ENCODE data around the gene JMY. TPM values are rescaled to one million over a fixed set of nuclear protein-coding genes. Genes with fewer than 3 reads are reported as not detected.

Gene JMY
- total RNA-seq, 1 experiment from 2014 or later: 15.2 TPM

DNA sequence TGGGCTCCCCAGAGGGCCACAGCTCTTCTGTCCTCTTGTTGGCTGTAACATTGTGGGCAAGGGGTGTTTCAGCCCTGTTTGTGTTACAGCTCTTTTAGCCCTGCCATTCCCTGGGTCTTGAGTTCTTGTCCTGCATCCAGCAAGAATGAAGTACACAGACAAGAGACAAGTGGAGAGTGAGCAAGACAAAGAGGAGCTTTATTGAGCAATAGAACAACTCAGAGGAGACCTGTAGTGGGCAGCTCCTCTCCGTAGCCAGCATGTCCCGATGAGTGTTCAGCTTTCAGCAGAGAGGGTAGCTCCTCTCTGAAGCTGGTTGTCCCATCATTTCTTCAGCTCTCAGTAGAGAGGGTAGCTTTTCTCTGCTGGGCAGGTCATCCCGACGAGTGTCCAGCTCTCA is 22.9 kb downstream of the JMY start:
- Mint-ChIP-seq H3K4me1 (peaks cover 53 to 62% of the 10 kb centered on the region in 2 experiments), H3K36me3 (ENCODE audit: insufficient read depth in 1 of 3, low read depth in 3 of 3) (no peaks in the 10 kb centered on the region; a peak in 2 of 7 replicates), H3K27me3 (ENCODE audit: low read depth) (no peaks in the 10 kb centered on the region; the same call in 1 of the 2 replicates), H3K4me3 (no peak overlapping the region), H3K9me3 (no peaks in the 10 kb centered on the region), H3K27ac (peak overlapping the region in 1 of 3 experiments; percentile 49; a peak in 2 of 7 replicates)
- no CpG with 5 or more reads among the region's 4 CpGs for WGBS (ENCODE audit: extremely low coverage, insufficient read length, low lambda C conversion rate)
- Histone ChIP-seq H4K20me1 (ENCODE audit: control insufficient read depth, insufficient read depth, insufficient read length) (no peaks in the 10 kb centered on the region), H4K8ac (replicated peaks; ENCODE audit: insufficient read length, low read depth, low read length) (no peak overlapping the region), H2AFZ (ENCODE audit: low read length) (no peak overlapping the region), H3K27me3 (ENCODE audit: insufficient read depth, low read length) (no peaks in the 10 kb centered on the region), H2BK12ac (ENCODE audit: insufficient read length, low read depth, low read length) (no peak overlapping the region), H3K4ac (ENCODE audit: low read depth, low read length) (no peak overlapping the region), H3K79me2 (ENCODE audit: insufficient read depth, low read length) (peaks cover 7% of the 10 kb centered on the region; the same call in 1 of the 2 replicates), H4K91ac (ENCODE audit: insufficient read length, low read depth, low read length) (no peak overlapping the region), H2BK15ac (ENCODE audit: low read depth, low read length) (no peak overlapping the region), H3K9ac (ENCODE audit: extremely low read depth, insufficient read length, low read length) (no peak overlapping the region), H3K23ac (ENCODE audit: insufficient read length, low read depth, low read length) (no peak overlapping the region), H2BK120ac (ENCODE audit: low read depth, low read length, poor library complexity, severe bottlenecking) (no peak overlapping the region), H3K56ac (ENCODE audit: insufficient read length, low read depth, low read length) (no peak overlapping the region), H3K27ac (ENCODE audit: insufficient read length, low read depth, low read length) (no peak overlapping the region), H4K5ac (ENCODE audit: insufficient read length, low read depth, low read length) (no peak overlapping the region), H3K14ac (ENCODE audit: insufficient read depth, low read length) (no peak overlapping the region), H3K79me1 (ENCODE audit: insufficient read depth, low read depth, low read length, poor library complexity, severe bottlenecking) (no peaks in the 10 kb centered on the region), H3K18ac (ENCODE audit: insufficient read length, low read depth, low read length) (no peak overlapping the region), H2BK5ac (ENCODE audit: insufficient read length, low read length) (no peak overlapping the region), H2BK20ac (ENCODE audit: low read depth, low read length, poor library complexity, severe bottlenecking) (no peak overlapping the region), H2AK5ac (ENCODE audit: insufficient read length, low read length) (no peak overlapping the region), H3T11ph (ENCODE audit: low read length) (no peak overlapping the region), H3K23me2 (ENCODE audit: insufficient read length, low read depth, low read length, poor library complexity, severe bottlenecking) (no peaks in the 10 kb centered on the region), H3K4me2 (ENCODE audit: insufficient read depth, insufficient read length, low read length) (no peak overlapping the region), H3K9me3 (ENCODE audit: control insufficient read depth, low read depth, low read length) (no peaks in the 10 kb centered on the region), H3K4me1 (ENCODE audit: insufficient read depth, low read length) (peaks cover 8% of the 10 kb centered on the region; the same call in 1 of the 2 replicates)
- no peak for DNase-seq
- TF ChIP-seq, protein P1, sequence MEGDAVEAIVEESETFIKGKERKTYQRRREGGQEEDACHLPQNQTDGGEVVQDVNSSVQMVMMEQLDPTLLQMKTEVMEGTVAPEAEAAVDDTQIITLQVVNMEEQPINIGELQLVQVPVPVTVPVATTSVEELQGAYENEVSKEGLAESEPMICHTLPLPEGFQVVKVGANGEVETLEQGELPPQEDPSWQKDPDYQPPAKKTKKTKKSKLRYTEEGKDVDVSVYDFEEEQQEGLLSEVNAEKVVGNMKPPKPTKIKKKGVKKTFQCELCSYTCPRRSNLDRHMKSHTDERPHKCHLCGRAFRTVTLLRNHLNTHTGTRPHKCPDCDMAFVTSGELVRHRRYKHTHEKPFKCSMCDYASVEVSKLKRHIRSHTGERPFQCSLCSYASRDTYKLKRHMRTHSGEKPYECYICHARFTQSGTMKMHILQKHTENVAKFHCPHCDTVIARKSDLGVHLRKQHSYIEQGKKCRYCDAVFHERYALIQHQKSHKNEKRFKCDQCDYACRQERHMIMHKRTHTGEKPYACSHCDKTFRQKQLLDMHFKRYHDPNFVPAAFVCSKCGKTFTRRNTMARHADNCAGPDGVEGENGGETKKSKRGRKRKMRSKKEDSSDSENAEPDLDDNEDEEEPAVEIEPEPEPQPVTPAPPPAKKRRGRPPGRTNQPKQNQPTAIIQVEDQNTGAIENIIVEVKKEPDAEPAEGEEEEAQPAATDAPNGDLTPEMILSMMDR (conservative IDR thresholded peaks at IDR 0.05): no peak
